Measurements from ENCODE around the gene UBE2F. TPM values are rescaled to one million over a fixed set of nuclear protein-coding genes. Genes with fewer than 3 reads are reported as not detected.

UBE2F gene
- total and polyA plus RNA-seq, 9 of the 15 experiments (the other 6 are each of a cell fraction or from before 2014, with no cell fraction given): 18.1 to 88.1 (median 53.0) TPM

GRCh38 chr2:237927986-237928385, 38.8 kb upstream of the UBE2F start:
- H3K4me3 ChIP-seq: no peak overlapping the region
- TF ChIP-seq ZBTB1 (CRISPR knock-in tag; IDR thresholded peaks at IDR 0.05; ENCODE audit: borderline replicate concordance, low read depth) (no peak), HOMEZ (CRISPR knock-in tag; IDR thresholded peaks at IDR 0.05) (no peak), E2F1 (CRISPR knock-in tag; IDR thresholded peaks at IDR 0.05) (no peak), ATF7 (IDR thresholded peaks at IDR 0.05) (no peak), MTA2 (IDR thresholded peaks at IDR 0.05; ENCODE audit: low read depth) (no peak)
- TF ChIP-seq, protein P1, sequence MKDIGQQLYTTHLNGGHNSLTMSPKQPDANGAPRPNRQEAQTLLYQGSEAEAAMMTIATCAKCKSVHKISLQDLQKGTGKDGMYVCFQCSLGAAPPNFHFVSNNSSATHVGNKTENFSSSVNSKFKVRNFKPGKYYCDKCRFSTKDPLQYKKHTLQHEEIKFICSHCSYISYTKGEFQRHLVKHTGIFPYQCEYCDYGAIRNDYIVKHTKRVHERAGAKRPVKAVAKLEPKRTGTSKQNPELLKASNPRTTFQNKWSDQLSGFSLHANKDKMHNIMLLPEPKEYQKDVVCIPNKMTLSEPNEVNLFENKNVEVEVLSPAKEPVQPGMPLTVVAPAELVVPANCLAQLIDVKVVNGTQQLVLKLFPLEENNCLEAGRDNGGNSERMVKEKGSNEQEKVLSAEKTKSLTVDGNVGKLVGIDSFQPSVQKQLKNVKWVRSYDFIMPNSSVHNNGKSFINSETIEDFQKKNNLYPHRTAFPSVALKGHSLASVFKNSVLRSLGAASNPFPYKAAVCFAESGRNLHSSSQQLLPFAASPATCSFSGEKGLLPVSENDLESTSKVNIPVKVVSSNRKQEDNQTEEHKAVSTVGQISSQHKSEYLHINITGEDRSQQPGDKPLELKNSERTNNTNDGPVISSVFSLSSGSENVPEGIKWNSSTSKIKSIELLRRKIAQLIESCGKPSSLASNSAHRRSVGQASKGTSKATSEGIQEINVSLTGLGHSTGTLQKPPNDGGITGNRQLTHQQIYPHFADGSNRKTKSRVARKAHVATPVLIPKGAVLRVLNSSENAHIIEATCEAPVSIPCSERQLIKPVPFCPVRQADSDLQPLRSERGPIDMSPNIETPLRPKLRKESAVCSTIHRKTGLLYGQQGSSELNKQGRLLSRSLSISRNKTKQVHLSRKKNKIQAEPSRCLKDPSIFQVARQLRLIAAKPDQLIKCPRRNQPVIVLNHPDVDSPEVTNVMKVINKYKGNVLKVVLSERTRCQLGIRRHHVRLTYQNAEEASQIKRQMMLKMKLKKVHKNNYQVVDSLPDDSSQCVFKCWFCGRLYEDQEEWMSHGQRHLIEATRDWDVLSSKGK (CRISPR knock-in tag; IDR thresholded peaks at IDR 0.05): no peak
- TF ChIP-seq, protein P2, sequence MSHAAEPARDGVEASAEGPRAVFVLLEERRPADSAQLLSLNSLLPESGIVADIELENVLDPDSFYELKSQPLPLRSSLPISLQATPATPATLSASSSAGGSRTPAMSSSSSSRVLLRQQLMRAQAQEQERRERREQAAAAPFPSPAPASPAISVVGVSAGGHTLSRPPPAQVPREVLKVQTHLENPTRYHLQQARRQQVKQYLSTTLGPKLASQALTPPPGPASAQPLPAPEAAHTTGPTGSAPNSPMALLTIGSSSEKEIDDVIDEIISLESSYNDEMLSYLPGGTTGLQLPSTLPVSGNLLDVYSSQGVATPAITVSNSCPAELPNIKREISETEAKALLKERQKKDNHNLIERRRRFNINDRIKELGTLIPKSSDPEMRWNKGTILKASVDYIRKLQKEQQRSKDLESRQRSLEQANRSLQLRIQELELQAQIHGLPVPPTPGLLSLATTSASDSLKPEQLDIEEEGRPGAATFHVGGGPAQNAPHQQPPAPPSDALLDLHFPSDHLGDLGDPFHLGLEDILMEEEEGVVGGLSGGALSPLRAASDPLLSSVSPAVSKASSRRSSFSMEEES (CRISPR knock-in tag; IDR thresholded peaks at IDR 0.05): no peak
- peaks cover 1% of the 10 kb centered on the region; the same call in 1 of the 2 replicates for H3K9me3 ChIP-seq (replicated peaks; ENCODE audit: control insufficient read depth, insufficient read depth, low read depth, low read length)
- ChIA-PET CTCF (ENCODE audit: low intra/inter-chr PET ratio) (no interaction called here), POLR2A (interaction anchor here (1.9 kb wide), 1 partner anchor 12 kb away, joined by 8 read pairs; no protein-coding TSS in a partner anchor)
- 32% methylated on average over 4 of the region's 4 CpGs for WGBS (ENCODE audit: insufficient coverage, low coverage, missing lambda C conversion rate)
- H4K20me1 ChIP-seq (replicated peaks; ENCODE audit: control insufficient read depth, insufficient read depth, low read length): no peaks in the 10 kb centered on the region
- H2AFZ ChIP-seq (ENCODE audit: low read depth, low read length): no peak overlapping the region
- peaks cover 6 to 7% of the 10 kb centered on the region in 2 experiments for H3K4me1 ChIP-seq (replicated peaks in 1 of 2; ENCODE audit: control insufficient read depth in 2 of 2, insufficient read depth in 2 of 2, low read length in 2 of 2)
- FAIRE-seq (no peak), ATAC-seq (no peak), DNase-seq (ENCODE audit: extremely low read depth in 1 of 4, low spot score in 3 of 4) (no peak)
- intact Hi-C loops (cut with micrococcal nuclease) (loop anchor here (10.0 kb wide), 1 partner anchor 97 kb away; no protein-coding TSS in a partner anchor), in situ Hi-C loops (cut with MboI) (loop anchor here (5.0 kb wide), 1 partner anchor 34 kb away; no protein-coding TSS in a partner anchor)
- no TSS peak for BruUV-seq (replicated peaks)
- H3K36me3 ChIP-seq (ENCODE audit: control insufficient read depth, insufficient read depth, low read length): no peaks in the 10 kb centered on the region
- no peaks in the 10 kb centered on the region for H3K27me3 ChIP-seq (ENCODE audit: control insufficient read depth in 2 of 2, insufficient read depth in 2 of 2, low read length in 2 of 2)
- H3K27ac ChIP-seq (ENCODE audit: extremely low read depth, low read depth, low read length): no peak overlapping the region
- H3K79me2 ChIP-seq (ENCODE audit: control insufficient read depth, insufficient read depth, low read length): no peaks in the 10 kb centered on the region
- H3K9ac ChIP-seq (ENCODE audit: insufficient read depth in 1 of 2, low read depth in 2 of 2, low read length in 2 of 2): no peak overlapping the region
- no peaks in the 10 kb centered on the region for H3K9me1 ChIP-seq (ENCODE audit: control insufficient read depth, insufficient read depth, low read length)
- H3K4me2 ChIP-seq (ENCODE audit: insufficient read depth, low read length): no peak overlapping the region

Measured in K562 (cell line).